Smooth muscle cell (in vitro differentiated cells): ENCODE measurements around the gene NXPE3. TPM values are rescaled to one million over a fixed set of nuclear protein-coding genes. Genes with fewer than 3 reads are reported as not detected.
"Not testable (repeated sequence)": the region's sequence is repeated elsewhere in the genome, so short reads cannot be mapped to it uniquely, and the experiment has no call there.

Experiments used
- DNase-seq: peaks from one replicate; lab custom pipeline; 2025; ENCODE audit not compliant: unreplicated experiment; lab: John Stamatoyannopoulos, UW
- H2AFZ ChIP-seq: fragments of 200-600 bp; sonication (generic); 2 replicates; pipeline ENCODE4 v1.6.0; 2016; ENCODE audit warnings: antibody characterized with exemption, low read depth, mild to moderate bottlenecking
- H3F3A ChIP-seq: fragments of 200-600 bp; sonication (generic); 2 replicates; pipeline ENCODE4 v1.6.0; 2017; ENCODE audit warnings: antibody characterized with exemption, low read depth
- H3K27ac ChIP-seq: fragments of 200-600 bp; sonication (generic); 2 replicates; pipeline ENCODE4 v1.5.1; 2016; ENCODE audit warnings: low read depth, mild to moderate bottlenecking
- H3K27me3 ChIP-seq: fragments of 200-600 bp; sonication (generic); 2 replicates; pipeline ENCODE4 v1.6.1; 2016; ENCODE audit warnings: low read depth, mild to moderate bottlenecking
- H3K36me3 ChIP-seq: fragments of 200-600 bp; sonication (generic); 2 replicates; pipeline ENCODE4 v1.5.1; 2016; ENCODE audit warnings: low read depth
- H3K4me1 ChIP-seq: fragments of 200-600 bp; sonication (generic); 2 replicates; pipeline ENCODE4 v1.5.1; 2016; ENCODE audit warnings: low read depth
- H3K4me2 ChIP-seq: fragments of 200-600 bp; sonication (generic); 2 replicates; pipeline ENCODE4 v1.6.0; 2016; ENCODE audit warnings: mild to moderate bottlenecking
- H3K4me3 ChIP-seq: fragments of 200-600 bp; sonication (generic); 2 replicates; pipeline ENCODE4 v1.5.1; 2016; ENCODE audit warnings: mild to moderate bottlenecking
- H3K79me2 ChIP-seq: fragments of 200-600 bp; sonication (generic); 2 replicates; pipeline ENCODE4 v1.6.0; 2016; ENCODE audit warnings: low read depth, mild to moderate bottlenecking
- H3K9ac ChIP-seq: fragments of 200-600 bp; sonication (generic); 2 replicates; pipeline ENCODE4 v1.6.0; 2016; ENCODE audit warnings: low read depth
- H3K9me3 ChIP-seq: fragments of 200-600 bp; sonication (generic); replicated peaks from 2 replicates; pipeline ENCODE4 v1.5.1; 2016; ENCODE audit warnings: low read depth
- H4K20me1 ChIP-seq: fragments of 200-600 bp; sonication (generic); 2 replicates; pipeline ENCODE4 v1.6.0; 2016; ENCODE audit warnings: low read depth
- CTCF ChIP-seq: fragments of 200-600 bp; sonication (generic); IDR thresholded peaks from 2 replicates; pipeline ENCODE4 v1.5.1; 2017; ENCODE audit warnings: borderline replicate concordance, mild to moderate bottlenecking, antibody characterized with exemption; ENCODE audit not compliant: insufficient read depth, poor library complexity, severe bottlenecking
- WGBS: methylation state at CpG from one replicate; pipeline ENCODE4 v1.1.7; 2016; ENCODE audit warnings: low lambda C conversion rate; 5-methylcytosine and 5-hydroxymethylcytosine counted together
- polyA plus RNA-seq: library from polyadenylated mRNA; unstranded; fragments of >200 nt; fragmentation: Nextera tagmentation; extraction: Ambion mirVana; gene quantifications from 2 replicates; pipeline ENCODE4 v1.2.1, GENCODE V29; 2016
- total RNA-seq: library from RNA; depleted of rRNA; stranded (reverse); fragments of >200 nt; gene quantifications from 2 replicates; pipeline ENCODE4 v1.2.3, GENCODE V29; 2014

The NXPE3 gene
- total and polyA plus RNA-seq, 2 experiments from 2014 or later = 7.0 to 8.6 TPM

DNA sequence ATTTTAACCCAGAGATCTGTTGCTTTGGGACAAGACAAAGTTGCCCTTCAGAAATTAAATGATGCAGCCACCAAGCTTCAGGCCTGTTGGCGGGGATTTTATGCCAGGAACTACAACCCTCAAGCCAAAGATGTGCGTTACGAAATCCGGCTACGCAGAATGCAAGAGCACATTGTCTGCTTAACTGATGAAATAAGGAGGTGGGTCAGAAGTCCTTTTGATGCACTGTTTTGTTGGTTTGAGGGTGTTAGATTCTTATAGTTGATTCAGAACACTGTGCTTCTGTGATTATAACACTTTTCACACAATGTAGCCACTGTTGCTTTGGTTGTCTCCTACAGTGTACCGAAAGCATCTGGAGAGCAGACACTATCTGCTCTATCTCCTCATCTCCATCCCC, 20.8 kb upstream of the NXPE3 start:
- Histone ChIP-seq H3K4me1 (no peaks in the 10 kb centered on the region), H3K4me3 (no peak overlapping the region)
- TF ChIP-seq CTCF = no peak

GRCh38 chr3:101762041-101762646, 16.9 kb upstream of the NXPE3 start:
- Histone ChIP-seq H3K4me1 (no peaks in the 10 kb centered on the region), H4K20me1 (no peaks in the 10 kb centered on the region), H3K4me3 (no peak overlapping the region), H3K9ac (no peak overlapping the region), H3K9me3 (no peaks in the 10 kb centered on the region), H3K79me2 (no peaks in the 10 kb centered on the region), H3K36me3 (peaks cover 5% of the 10 kb centered on the region), H3K27me3 (no peaks in the 10 kb centered on the region), H3F3A (no peaks in the 10 kb centered on the region), H2AFZ (no peak overlapping the region), H3K4me2 (no peak overlapping the region), H3K27ac (no peak overlapping the region)
- TF ChIP-seq CTCF = no peak
- whole genome bisulfite sequencing = 94% methylated on average over 3 of the region's 3 CpGs
- no peak for DNase-seq

More for the DNA sequence above, 20.8 kb upstream of the NXPE3 start:
- Histone ChIP-seq H3K4me2 (no peak overlapping the region), H4K20me1 (no peaks in the 10 kb centered on the region), H3K9ac (no peak overlapping the region), H3K79me2 (no peaks in the 10 kb centered on the region), H3K9me3 (no peaks in the 10 kb centered on the region), H2AFZ (no peak overlapping the region), H3K36me3 (peaks cover 13% of the 10 kb centered on the region), H3K27me3 (no peaks in the 10 kb centered on the region), H3F3A (no peaks in the 10 kb centered on the region), H3K27ac (no peak overlapping the region)
- WGBS = 96% methylated on average over 6 of the region's 6 CpGs
- no peak for DNase-seq

DNA sequence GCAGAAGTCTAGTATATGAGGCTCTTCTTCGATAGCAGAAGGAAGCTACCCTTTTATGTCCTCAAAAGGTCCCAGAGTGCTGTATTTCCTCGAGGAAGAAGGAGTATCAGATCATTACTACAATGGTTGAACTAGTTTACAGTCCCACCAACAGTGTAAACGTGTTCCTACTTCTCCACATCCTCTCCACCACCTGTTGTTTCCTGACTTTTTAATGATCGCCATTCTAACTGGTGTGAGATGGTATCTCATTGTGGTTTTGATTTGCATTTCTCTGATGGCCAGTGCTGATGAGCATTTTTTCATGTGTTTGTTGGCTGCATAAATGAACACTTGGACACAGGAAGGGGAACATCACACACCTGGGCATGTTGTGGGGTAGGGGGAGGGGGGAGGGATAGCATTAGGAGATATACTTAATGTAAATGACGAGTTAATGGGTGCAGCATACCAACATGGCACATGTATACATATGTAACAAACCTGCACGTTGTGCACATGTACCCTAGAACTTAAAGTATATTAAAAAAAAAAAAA, 1.2 kb upstream of the NXPE3 start:
- not testable (repeated sequence) for H3F3A ChIP-seq, H3K4me2 ChIP-seq, H3K27me3 ChIP-seq, H3K4me3 ChIP-seq, H3K27ac ChIP-seq, H4K20me1 ChIP-seq, DNase-seq, H3K9ac ChIP-seq, H2AFZ ChIP-seq, H3K9me3 ChIP-seq, H3K36me3 ChIP-seq
- WGBS = 95% methylated on average over 6 of the region's 6 CpGs
- Histone ChIP-seq H3K79me2 (peaks cover 20% of the 10 kb centered on the region), H3K4me1 (peaks cover 15% of the 10 kb centered on the region)

GRCh38 chr3:101778385-101779046, 495 bp upstream of the NXPE3 start:
- H4K20me1 ChIP-seq = no peaks in the 10 kb centered on the region
- peak overlapping the region; percentile 95 for H2AFZ ChIP-seq
- no peaks in the 10 kb centered on the region for H3K9me3 ChIP-seq
- no peak for DNase-seq
- H3K27me3 ChIP-seq = no peaks in the 10 kb centered on the region
- H3K27ac ChIP-seq = peak overlapping the region; percentile 19
- WGBS = 33% methylated on average over 21 of the region's 21 CpGs
- peak overlapping the region; percentile 90 for H3K4me2 ChIP-seq
- H3K36me3 ChIP-seq = no peaks in the 10 kb centered on the region
- peak overlapping the region; percentile 67 for H3K9ac ChIP-seq
- no peak for TF ChIP-seq CTCF
- H3K4me3 ChIP-seq = peak overlapping the region; percentile 76
- peaks cover 20% of the 10 kb centered on the region for H3K79me2 ChIP-seq
- peaks cover 15% of the 10 kb centered on the region for H3K4me1 ChIP-seq
- H3F3A ChIP-seq = no peaks in the 10 kb centered on the region
